SK-N-SH (cell line): ENCODE measurements around the gene SORBS2.

Experiments used
- MAX ChIP-seq: IDR thresholded peaks from 2 replicates; pipeline ENCODE4 v1.4.0; 2012; ENCODE audit warnings: low read depth
- MXI1 ChIP-seq: IDR thresholded peaks from 2 replicates; pipeline ENCODE4 v1.6.1; 2012; ENCODE audit warnings: mild to moderate bottlenecking, low read depth, low read length, improper control_type of control experiment
- TF ChIP-seq, protein P1 (sequence below): fragments of 200-600 bp; sonication (generic); IDR thresholded peaks from 2 replicates; pipeline ENCODE4 v1.6.1; 2017; ENCODE audit warnings: antibody characterized with exemption, mild to moderate bottlenecking, moderate library complexity
- TF ChIP-seq, protein P2 (sequence below): IDR thresholded peaks from 2 replicates; pipeline ENCODE4; 2012

- TF ChIP-seq, protein P1, sequence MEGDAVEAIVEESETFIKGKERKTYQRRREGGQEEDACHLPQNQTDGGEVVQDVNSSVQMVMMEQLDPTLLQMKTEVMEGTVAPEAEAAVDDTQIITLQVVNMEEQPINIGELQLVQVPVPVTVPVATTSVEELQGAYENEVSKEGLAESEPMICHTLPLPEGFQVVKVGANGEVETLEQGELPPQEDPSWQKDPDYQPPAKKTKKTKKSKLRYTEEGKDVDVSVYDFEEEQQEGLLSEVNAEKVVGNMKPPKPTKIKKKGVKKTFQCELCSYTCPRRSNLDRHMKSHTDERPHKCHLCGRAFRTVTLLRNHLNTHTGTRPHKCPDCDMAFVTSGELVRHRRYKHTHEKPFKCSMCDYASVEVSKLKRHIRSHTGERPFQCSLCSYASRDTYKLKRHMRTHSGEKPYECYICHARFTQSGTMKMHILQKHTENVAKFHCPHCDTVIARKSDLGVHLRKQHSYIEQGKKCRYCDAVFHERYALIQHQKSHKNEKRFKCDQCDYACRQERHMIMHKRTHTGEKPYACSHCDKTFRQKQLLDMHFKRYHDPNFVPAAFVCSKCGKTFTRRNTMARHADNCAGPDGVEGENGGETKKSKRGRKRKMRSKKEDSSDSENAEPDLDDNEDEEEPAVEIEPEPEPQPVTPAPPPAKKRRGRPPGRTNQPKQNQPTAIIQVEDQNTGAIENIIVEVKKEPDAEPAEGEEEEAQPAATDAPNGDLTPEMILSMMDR: no peak
- TF ChIP-seq MAX: no peak
- TF ChIP-seq, protein P2, sequence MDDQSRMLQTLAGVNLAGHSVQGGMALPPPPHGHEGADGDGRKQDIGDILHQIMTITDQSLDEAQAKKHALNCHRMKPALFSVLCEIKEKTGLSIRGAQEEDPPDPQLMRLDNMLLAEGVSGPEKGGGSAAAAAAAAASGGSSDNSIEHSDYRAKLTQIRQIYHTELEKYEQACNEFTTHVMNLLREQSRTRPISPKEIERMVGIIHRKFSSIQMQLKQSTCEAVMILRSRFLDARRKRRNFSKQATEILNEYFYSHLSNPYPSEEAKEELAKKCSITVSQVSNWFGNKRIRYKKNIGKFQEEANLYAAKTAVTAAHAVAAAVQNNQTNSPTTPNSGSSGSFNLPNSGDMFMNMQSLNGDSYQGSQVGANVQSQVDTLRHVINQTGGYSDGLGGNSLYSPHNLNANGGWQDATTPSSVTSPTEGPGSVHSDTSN: no peak
- TF ChIP-seq MXI1: no peak
Measured at GRCh38 chr4:185809121-185809520, 2.9 kb downstream of the SORBS2 start.
